Esophagus squamous epithelium (tissue), 5 donors: ENCODE results near the gene TXNDC9. TPM values are rescaled to one million over a fixed set of nuclear protein-coding genes. Genes with fewer than 3 reads are reported as not detected.
"Not testable (repeated sequence)": the region's sequence is repeated elsewhere in the genome, so short reads cannot be mapped to it uniquely, and the experiment has no call there.

Source experiments
- DNase-seq: peaks from one replicate; lab custom pipeline; 2025; lab: John Stamatoyannopoulos, UW
- H3K27ac ChIP-seq, 4 donors: fragments of 200-600 bp; sonication (generic); one replicate each; pipeline ENCODE4 v1.5.1; 2016 to 2019; ENCODE audit warnings: mild to moderate bottlenecking in 1 of 4
- H3K27me3 ChIP-seq, 4 donors: fragments of 200-600 bp; sonication (generic); 1 replicate in 3 of 4; 2 replicates in 1 of 4; pipeline versions ENCODE4 v1.5.1 to v1.6.0; 2017 to 2021; ENCODE audit warnings: antibody characterized with exemption in 1 of 4
- H3K36me3 ChIP-seq, 3 donors: fragments of 200-600 bp; sonication (generic); one replicate each; pipeline ENCODE4 v1.5.1; 2016 to 2019
- H3K4me1 ChIP-seq, 3 donors: fragments of 200-600 bp; sonication (generic); one replicate each; pipeline ENCODE4 v1.5.1; 2017 to 2019
- H3K4me3 ChIP-seq, 4 donors: fragments of 200-600 bp; sonication (generic); 1 replicate in 3 of 4; 2 replicates in 1 of 4; pipeline ENCODE4 v1.5.1; 2016 to 2019; ENCODE audit warnings: mild to moderate bottlenecking in 2 of 4, moderate library complexity in 1 of 4
- H3K9me3 ChIP-seq, 3 donors: fragments of 200-600 bp; sonication (generic); one replicate each; pipeline ENCODE4 v1.5.1; 2016 to 2019
- POLR2A ChIP-seq, 4 donors: fragments of 450-650 bp; IDR thresholded peaks; one replicate each; pipeline ENCODE4 v1.6.1; 2017; ENCODE audit warnings: antibody characterized with exemption in 4 of 4, mild to moderate bottlenecking in 4 of 4, moderate library complexity in 3 of 4
- WGBS, 2 donors: methylation state at CpG; one replicate each; pipeline ENCODE4 v1.1.5; 2018; 5-methylcytosine and 5-hydroxymethylcytosine counted together
- intact Hi-C: fragments of 100-400 bp; cut with DNase I; formaldehyde crosslinking; loops from one replicate; pipeline ENCODE4 v1.15.0; 2022
- total RNA-seq, 4 donors: library from RNA; depleted of rRNA; stranded (reverse); fragments of >200 nt; gene quantifications; one replicate each; pipeline ENCODE4 v1.1.0, GENCODE V29; 2016
- TF ChIP-seq, protein P1 (sequence below), 6 experiments: fragments of 450-650 bp in 4 of 6; fragments of 200-600 bp in 2 of 6; sonication (generic) in 2 of 6; IDR thresholded peaks; one replicate each; pipeline ENCODE4 v1.5.1; 2016 to 2019; ENCODE audit warnings: antibody characterized with exemption in 6 of 6, mild to moderate bottlenecking in 4 of 6, moderate library complexity in 4 of 6
- donor health status: DM: yes; HTN: yes; CAD: no.

Gene TXNDC9
- total RNA-seq, 4 donors from 2014 or later: 32.8 to 56.2 (median 47.5) TPM

DNA sequence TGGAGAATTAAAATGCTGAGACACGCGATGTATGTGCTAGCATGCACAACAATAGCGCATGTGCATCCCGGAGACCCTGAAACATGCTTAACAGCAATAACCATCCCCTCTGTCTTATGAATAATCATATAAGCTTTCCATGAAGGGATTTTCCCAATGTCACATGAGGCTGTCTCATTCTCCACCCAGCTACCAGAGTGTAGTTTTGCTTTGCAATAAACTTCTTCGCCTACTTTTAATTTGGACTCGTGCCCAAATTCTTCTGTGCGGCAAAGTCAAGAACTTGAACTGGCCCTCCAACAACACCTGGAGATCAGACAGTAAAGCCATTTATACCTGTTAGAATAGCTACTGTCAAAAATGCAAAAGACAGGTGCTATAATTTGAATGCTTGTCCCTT lies 50.6 kb downstream of the TXNDC9 start:
- no peaks in the 10 kb centered on the region for H3K27me3 ChIP-seq
- H3K36me3 ChIP-seq: peaks cover 0 to 19% (median 0%) of the 10 kb centered on the region in 3 donors
- intact Hi-C loops: no loop called here
- no peaks in the 10 kb centered on the region for H3K9me3 ChIP-seq
- H3K4me1 ChIP-seq: no peaks in the 10 kb centered on the region
- no peak for TF ChIP-seq POLR2A (IDR thresholded peaks at IDR 0.05)
- TF ChIP-seq, protein P1, sequence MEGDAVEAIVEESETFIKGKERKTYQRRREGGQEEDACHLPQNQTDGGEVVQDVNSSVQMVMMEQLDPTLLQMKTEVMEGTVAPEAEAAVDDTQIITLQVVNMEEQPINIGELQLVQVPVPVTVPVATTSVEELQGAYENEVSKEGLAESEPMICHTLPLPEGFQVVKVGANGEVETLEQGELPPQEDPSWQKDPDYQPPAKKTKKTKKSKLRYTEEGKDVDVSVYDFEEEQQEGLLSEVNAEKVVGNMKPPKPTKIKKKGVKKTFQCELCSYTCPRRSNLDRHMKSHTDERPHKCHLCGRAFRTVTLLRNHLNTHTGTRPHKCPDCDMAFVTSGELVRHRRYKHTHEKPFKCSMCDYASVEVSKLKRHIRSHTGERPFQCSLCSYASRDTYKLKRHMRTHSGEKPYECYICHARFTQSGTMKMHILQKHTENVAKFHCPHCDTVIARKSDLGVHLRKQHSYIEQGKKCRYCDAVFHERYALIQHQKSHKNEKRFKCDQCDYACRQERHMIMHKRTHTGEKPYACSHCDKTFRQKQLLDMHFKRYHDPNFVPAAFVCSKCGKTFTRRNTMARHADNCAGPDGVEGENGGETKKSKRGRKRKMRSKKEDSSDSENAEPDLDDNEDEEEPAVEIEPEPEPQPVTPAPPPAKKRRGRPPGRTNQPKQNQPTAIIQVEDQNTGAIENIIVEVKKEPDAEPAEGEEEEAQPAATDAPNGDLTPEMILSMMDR (IDR thresholded peaks at IDR 0.05): no peak
- H3K27ac ChIP-seq: no peak overlapping the region
- no peak for DNase-seq
- 85 to 86% methylated on average over 7 of the region's 7 CpGs for WGBS, 2 donors
- H3K4me3 ChIP-seq: no peak overlapping the region

DNA sequence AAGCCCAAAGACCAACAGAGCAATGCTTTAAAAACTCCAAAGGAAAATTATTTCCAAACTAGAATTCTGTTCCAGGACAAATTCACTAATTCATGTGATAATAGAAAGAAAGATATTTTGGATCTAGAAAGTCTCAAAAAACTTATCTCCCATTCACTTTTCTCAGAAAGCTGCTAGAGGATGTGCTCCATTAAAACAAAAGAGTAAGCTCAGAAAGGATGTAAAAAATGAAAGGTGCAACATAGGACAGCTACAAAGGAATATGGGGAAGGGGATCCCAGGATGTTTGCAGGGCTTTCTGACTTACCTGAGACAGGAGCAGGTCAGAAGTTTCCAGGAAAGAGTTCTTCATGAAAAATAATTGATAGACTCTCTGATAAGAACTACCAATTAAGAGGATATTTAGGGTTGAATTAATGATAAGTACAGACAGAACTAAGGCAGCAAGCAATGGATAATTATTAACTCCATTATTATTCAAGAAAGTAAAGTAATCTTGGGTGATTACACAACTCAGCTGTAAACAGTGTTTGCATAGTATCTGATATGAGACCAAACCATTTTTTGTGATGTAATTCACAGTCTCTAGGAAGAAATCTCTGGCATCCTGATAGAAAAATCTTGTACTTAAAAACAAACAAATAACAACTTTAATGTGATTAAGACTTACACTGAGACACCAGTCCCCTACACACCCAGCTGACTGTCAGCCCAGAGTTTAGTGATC lies 56.0 kb downstream of the TXNDC9 start:
- TF ChIP-seq, protein P1 (IDR thresholded peaks at IDR 0.05): no peak
- no peak for TF ChIP-seq POLR2A (IDR thresholded peaks at IDR 0.05)
- Histone ChIP-seq H3K27ac (no peak overlapping the region), H3K9me3 (no peaks in the 10 kb centered on the region), H3K4me3 (no peak overlapping the region), H3K36me3 (peaks cover 0 to 9% (median 0%) of the 10 kb centered on the region in 3 donors), H3K27me3 (no peaks in the 10 kb centered on the region), H3K4me1 (peaks cover 0 to 7% (median 0%) of the 10 kb centered on the region in 3 donors)
- DNase-seq: no peak
- intact Hi-C loops: no loop called here

DNA sequence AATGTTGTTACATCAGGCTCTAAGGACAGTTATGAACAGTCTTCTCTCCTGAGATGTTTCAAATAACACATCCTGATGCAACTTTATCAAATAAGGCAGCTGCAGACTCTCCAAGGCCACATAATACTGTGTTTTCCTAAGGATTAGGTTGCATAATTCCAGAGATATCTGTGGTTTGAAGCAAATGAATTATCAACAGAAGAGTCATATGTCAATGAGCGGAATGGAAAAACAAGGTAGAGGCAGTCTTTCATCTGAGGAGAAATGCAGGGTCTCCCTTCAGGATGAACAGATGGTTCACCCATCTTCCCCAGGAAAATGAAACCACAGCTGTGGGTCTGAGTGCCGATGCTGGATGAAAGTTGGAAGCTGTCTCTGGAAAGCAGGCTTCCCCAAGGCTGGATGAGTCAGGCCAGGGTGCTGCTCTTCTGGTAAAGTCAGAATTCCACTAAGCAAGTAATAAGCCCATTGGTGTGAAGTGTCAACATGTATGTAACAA lies 57.3 kb downstream of the TXNDC9 start:
- intact Hi-C loops: no loop called here
- no peaks in the 10 kb centered on the region for H3K36me3 ChIP-seq
- H3K4me1 ChIP-seq: peaks cover 0 to 7% (median 0%) of the 10 kb centered on the region in 3 donors
- no peak for TF ChIP-seq POLR2A (IDR thresholded peaks at IDR 0.05)
- TF ChIP-seq, protein P1 (IDR thresholded peaks at IDR 0.05): no peak
- H3K9me3 ChIP-seq: no peaks in the 10 kb centered on the region
- peak overlapping the region in 1 of 4 donors; percentile 34 for H3K4me3 ChIP-seq
- H3K27ac ChIP-seq: no peak overlapping the region
- no peaks in the 10 kb centered on the region for H3K27me3 ChIP-seq
- WGBS, 2 donors: 43 to 51% methylated on average over 2 of the region's 2 CpGs
- DNase-seq: no peak

DNA sequence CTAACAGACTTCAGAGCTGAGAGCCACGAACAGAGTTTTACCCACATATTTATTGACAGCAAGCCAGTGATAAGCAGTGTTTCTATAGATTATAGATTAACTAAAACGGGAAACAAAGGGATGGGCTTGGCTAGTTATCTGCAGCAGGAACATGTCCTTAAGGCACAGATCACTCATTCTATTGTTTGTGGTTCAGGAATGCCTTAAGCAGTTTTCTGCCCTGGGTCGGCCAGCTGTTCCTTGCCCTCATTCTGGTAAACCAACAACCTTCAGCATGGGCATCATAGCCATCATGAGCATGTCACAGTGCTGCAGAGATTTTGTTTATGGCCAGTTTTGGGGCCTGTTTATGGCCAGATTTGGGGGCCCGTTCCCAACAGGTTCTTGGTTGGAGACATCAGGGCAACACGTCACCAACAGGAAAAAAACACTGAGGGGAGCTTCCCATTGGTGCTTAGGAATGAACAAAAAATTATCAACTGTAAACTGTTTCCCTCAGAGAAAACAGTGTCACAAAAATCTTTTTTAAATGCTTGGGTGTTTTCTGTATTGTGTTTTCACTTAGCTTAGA lies 57.9 kb downstream of the TXNDC9 start:
- H3K4me3 ChIP-seq, H3K27me3 ChIP-seq, DNase-seq, H3K36me3 ChIP-seq, intact Hi-C loops, H3K4me1 ChIP-seq, H3K9me3 ChIP-seq, H3K27ac ChIP-seq: not testable (repeated sequence)
- 64 to 79% methylated on average over 4 to 5 of the region's 5 CpGs for WGBS, 2 donors

DNA sequence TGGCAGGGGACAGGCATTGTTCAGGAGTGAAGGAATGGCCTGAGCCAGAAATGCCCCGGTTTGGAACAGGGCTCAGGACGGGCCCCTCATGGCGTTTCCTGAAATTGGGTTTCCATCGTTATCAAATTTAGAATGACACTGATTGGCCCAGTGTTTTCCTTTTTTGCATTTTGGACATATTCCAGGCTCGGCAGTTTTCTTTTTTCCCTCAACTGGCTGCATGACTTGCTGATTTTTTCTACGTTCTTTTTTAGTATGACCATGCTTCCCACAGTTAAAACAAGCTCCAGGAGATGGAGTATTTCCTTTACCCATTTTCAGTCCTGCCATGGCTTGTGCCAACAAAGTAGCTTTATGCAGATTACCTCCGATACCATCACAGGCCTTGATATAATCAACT lies 60.3 kb downstream of the TXNDC9 start:
- TF ChIP-seq, protein P1 (IDR thresholded peaks at IDR 0.05): no peak
- no peak for TF ChIP-seq POLR2A (IDR thresholded peaks at IDR 0.05)
- no peak for DNase-seq
- peaks cover 0 to 7% (median 0%) of the 10 kb centered on the region in 3 donors for H3K4me1 ChIP-seq
- no peaks in the 10 kb centered on the region for H3K36me3 ChIP-seq
- no peaks in the 10 kb centered on the region for H3K27me3 ChIP-seq
- WGBS, 2 donors: 29 to 46% methylated on average over 7 of the region's 7 CpGs
- H3K9me3 ChIP-seq: peaks cover 0 to 6% (median 3%) of the 10 kb centered on the region in 3 donors
- no peak overlapping the region for H3K27ac ChIP-seq
- intact Hi-C loops: no loop called here
- H3K4me3 ChIP-seq: no peak overlapping the region

Other genes starting within 250 kb of the TXNDC9 start
- gene C2orf15, start 194.6 kb downstream of the TXNDC9 start, total RNA-seq: 1 to 10 TPM in 1 of 4 donors, under 1 TPM in 3; 0.49 to 1.2 (median 0.86) TPM
- 10 to 100 TPM in 1 of 4 donors, 1 to 10 TPM in 3; 2.3 to 12.1 (median 4.8) TPM for gene TSGA10, start 181.4 kb downstream of the TXNDC9 start, total RNA-seq
- 1 to 10 TPM; 2.5 to 6.9 (median 4.4) TPM for gene LIPT1, start 181.4 kb downstream of the TXNDC9 start, total RNA-seq
- gene MITD1, start 155.3 kb downstream of the TXNDC9 start, total RNA-seq: 10 to 100 TPM; 10.8 to 32.3 (median 28.7) TPM
- gene MRPL30, start 155.1 kb downstream of the TXNDC9 start, total RNA-seq: 10 to 100 TPM; 18.3 to 35.9 (median 32.8) TPM
- gene LYG2, start 80.7 kb downstream of the TXNDC9 start, total RNA-seq: not detected
- gene LYG1, start 35.1 kb downstream of the TXNDC9 start, total RNA-seq: under 1 TPM in 1 of 4 donors, not detected in 3; 0.95 TPM
- 10 to 100 TPM; 19.4 to 40.7 (median 30.0) TPM for gene EIF5B, start 1.1 kb upstream of the TXNDC9 start, total RNA-seq
- 10 to 100 TPM; 22.5 to 69.2 (median 39.8) TPM for gene REV1, start 153.7 kb upstream of the TXNDC9 start, total RNA-seq